ENCODE data around the gene NUP160. TPM values are rescaled to one million over a fixed set of nuclear protein-coding genes. Genes with fewer than 3 reads are reported as not detected.

Gene NUP160
- total RNA-seq, 2 donors from 2014 or later: 22.7 to 35.4 TPM

DNA sequence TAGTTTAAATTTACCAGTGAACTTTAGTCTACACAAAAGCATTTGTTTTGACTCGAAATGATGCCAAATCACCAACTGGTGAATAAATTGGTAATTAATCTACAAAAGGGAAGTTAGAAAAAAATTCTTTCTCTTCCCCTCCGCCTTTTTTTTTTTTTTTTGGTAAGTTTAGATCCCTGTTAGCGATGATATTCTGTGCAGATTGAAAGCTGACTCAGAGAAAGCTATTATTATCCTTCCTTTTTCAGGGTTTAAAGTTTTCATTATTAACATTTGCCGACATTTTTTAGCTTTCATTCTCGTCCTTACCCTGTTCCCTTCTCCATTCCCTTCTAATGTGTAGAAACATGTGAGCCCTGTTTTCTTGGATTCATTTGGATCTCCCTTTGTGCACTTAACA is 16.8 kb upstream of the NUP160 start:
- no peaks in the 10 kb centered on the region for H3K9me3 ChIP-seq
- DNase-seq: no peak
- TF ChIP-seq, protein P1, sequence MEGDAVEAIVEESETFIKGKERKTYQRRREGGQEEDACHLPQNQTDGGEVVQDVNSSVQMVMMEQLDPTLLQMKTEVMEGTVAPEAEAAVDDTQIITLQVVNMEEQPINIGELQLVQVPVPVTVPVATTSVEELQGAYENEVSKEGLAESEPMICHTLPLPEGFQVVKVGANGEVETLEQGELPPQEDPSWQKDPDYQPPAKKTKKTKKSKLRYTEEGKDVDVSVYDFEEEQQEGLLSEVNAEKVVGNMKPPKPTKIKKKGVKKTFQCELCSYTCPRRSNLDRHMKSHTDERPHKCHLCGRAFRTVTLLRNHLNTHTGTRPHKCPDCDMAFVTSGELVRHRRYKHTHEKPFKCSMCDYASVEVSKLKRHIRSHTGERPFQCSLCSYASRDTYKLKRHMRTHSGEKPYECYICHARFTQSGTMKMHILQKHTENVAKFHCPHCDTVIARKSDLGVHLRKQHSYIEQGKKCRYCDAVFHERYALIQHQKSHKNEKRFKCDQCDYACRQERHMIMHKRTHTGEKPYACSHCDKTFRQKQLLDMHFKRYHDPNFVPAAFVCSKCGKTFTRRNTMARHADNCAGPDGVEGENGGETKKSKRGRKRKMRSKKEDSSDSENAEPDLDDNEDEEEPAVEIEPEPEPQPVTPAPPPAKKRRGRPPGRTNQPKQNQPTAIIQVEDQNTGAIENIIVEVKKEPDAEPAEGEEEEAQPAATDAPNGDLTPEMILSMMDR (IDR thresholded peaks at IDR 0.05): no peak
- no peaks in the 10 kb centered on the region for H3K27me3 ChIP-seq
- no peak overlapping the region for H3K9ac ChIP-seq (ENCODE audit: low read depth in 2 of 2, low read length in 2 of 2)
- intact Hi-C loops (cut with DNase I): no loop called here
- no peaks in the 10 kb centered on the region for H3K36me3 ChIP-seq
- no peak overlapping the region for H3K27ac ChIP-seq
- no peaks in the 10 kb centered on the region for H3K4me1 ChIP-seq
- no peak overlapping the region for H3K4me3 ChIP-seq

DNA sequence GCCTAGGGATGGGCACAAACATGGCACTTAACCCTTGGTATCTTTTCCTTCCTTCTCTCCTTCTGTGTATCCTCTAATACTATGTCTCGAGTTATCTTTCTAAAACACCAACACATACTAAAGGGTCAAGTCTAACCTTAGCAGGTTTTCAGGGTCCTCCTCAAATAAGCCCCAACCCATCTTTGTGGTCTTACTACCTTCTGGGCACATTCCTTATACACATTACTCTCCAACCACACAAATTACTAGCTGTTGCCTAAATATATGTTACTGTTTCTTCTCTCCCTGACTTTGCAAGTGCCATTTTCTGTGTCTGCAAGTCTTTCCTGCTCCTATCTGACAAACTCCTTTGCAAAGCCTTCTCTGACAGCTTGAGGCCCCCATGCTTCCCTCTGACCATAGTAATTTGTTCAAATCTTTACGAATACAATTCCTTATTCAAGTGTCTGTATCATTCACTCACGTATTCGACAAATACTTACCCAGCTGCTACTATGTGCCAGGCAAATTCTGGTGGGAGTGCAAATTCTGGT is 15.8 kb upstream of the NUP160 start:
- Histone ChIP-seq H3K9ac (ENCODE audit: low read depth in 2 of 2, low read length in 2 of 2) (no peak overlapping the region), H3K27me3 (no peaks in the 10 kb centered on the region), H3K4me3 (no peak overlapping the region), H3K36me3 (no peaks in the 10 kb centered on the region), H3K27ac (no peak overlapping the region), H3K9me3 (no peaks in the 10 kb centered on the region), H3K4me1 (no peaks in the 10 kb centered on the region)
- TF ChIP-seq, protein P1 (IDR thresholded peaks at IDR 0.05): no peak
- intact Hi-C loops (cut with DNase I): no loop called here
- DNase-seq: no peak

DNA sequence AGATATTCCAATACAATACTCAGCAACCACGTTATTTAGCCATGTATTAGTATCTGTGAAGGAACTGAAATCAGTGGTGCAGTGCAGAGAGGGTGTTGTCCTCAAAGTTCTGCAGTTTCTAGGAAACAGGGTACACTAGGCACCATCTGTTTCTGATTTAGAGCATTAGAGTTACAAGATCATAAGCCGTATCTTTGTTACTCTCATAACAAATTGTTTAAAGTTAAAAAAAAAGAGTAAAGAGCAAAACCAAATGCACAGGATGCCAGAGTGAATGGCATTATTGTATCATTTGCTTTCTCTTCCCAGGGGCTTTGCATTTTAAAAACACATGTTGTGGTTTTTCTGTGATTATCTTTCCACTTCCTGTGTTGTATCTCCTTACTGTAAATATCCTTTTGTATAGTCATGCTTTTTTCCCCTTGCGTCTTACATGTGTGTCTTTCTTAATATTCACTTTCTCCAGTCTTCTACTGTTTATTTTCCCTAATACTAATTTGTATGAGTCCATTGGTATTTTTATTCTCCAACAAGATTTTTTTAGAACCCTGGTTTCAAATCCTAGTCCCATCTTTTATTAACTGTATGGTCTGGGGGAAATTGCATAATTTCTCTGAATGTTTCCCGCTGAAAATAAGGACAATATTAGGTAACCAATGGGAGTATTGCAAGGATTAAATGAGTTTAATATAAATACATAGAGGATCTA is 15.2 kb upstream of the NUP160 start:
- Histone ChIP-seq H3K4me3 (no peak overlapping the region), H3K9ac (ENCODE audit: low read depth in 2 of 2, low read length in 2 of 2) (no peak overlapping the region), H3K9me3 (no peaks in the 10 kb centered on the region), H3K27ac (peak overlapping the region; percentile 11), H3K27me3 (no peaks in the 10 kb centered on the region), H3K4me1 (no peaks in the 10 kb centered on the region), H3K36me3 (no peaks in the 10 kb centered on the region)
- intact Hi-C loops (cut with DNase I): no loop called here
- TF ChIP-seq, protein P1 (IDR thresholded peaks at IDR 0.05): no peak
- DNase-seq: no peak

DNA sequence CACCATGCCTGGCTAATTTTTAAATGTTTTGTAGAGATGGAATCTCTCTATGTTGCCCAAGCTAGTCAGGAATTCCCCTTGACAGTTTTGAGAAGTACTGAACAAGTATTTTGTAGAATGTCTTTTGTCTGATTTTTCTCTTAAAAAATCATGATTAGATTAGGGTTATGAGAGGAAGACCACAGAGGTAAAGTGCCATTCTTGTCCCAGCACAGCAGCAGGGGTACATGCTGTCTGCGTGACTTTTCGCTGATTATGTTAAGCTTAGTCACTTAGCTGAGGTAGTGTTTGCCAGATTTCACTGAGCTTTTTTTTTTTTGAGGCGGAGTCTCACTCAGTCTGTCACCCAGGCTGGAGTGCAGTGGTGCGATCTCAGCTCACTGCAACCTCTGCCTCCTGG is 13.6 kb upstream of the NUP160 start:
- Histone ChIP-seq H3K4me1 (no peaks in the 10 kb centered on the region), H3K36me3 (no peaks in the 10 kb centered on the region), H3K9ac (ENCODE audit: low read depth in 2 of 2, low read length in 2 of 2) (no peak overlapping the region), H3K27me3 (no peaks in the 10 kb centered on the region), H3K4me3 (no peak overlapping the region), H3K9me3 (no peaks in the 10 kb centered on the region), H3K27ac (no peak overlapping the region)
- TF ChIP-seq, protein P1 (IDR thresholded peaks at IDR 0.05): no peak
- intact Hi-C loops (cut with DNase I): no loop called here
- no peak for DNase-seq

DNA sequence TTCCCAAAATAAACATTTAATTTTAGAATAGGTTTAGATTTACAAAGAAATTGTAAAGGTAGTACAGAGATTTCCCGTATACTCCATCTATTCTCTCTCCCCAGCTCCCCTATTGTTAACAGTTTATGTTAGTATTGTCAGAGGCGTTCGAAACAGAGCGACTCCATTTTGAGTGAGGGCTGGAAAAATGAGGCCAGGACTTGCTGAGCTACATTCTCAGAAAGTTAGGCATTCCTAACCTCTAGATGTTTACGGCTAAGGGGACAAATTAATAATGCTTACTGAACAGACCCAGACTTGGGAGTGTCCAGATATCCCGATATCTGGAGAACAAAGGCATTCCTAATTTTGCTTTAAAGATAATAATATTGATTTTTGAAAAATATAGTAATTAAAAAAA is 12.4 kb upstream of the NUP160 start:
- H3K4me1 ChIP-seq: no peaks in the 10 kb centered on the region
- H3K27ac ChIP-seq: no peak overlapping the region
- H3K9me3 ChIP-seq: no peaks in the 10 kb centered on the region
- no peaks in the 10 kb centered on the region for H3K27me3 ChIP-seq
- no peak overlapping the region for H3K9ac ChIP-seq (ENCODE audit: low read depth in 2 of 2, low read length in 2 of 2)
- intact Hi-C loops (cut with DNase I): no loop called here
- no peak for DNase-seq
- no peak overlapping the region for H3K4me3 ChIP-seq
- H3K36me3 ChIP-seq: no peaks in the 10 kb centered on the region
- TF ChIP-seq, protein P1 (IDR thresholded peaks at IDR 0.05): no peak
